ENCODE measurements around the gene ZFHX3.

The ZFHX3 gene

DNA sequence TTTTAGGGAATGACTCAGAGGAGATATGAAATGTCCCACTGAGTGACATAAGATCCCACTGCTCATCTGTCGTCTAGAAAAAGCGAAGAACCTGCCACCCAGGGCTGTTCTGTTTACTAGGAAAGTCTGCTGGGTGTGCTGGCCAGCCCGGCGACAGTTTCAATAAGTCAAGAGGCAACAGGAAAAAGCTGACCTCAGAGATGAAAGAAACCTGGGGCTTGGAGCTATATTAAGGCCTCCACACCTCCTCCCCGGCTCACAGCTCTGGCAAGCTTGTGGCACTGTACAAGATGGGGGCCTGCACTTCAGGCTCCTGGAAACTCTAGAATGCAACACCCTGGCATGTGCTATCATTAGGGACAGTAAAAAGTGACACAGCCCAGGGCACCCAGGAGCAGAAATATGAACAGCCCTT, 10.6 kb downstream of the ZFHX3 start:
- peak; percentile 59 for DNase-seq

GRCh38 chr16:73036074-73036826, 11.7 kb downstream of the ZFHX3 start:
- DNase-seq = no peak

DNA sequence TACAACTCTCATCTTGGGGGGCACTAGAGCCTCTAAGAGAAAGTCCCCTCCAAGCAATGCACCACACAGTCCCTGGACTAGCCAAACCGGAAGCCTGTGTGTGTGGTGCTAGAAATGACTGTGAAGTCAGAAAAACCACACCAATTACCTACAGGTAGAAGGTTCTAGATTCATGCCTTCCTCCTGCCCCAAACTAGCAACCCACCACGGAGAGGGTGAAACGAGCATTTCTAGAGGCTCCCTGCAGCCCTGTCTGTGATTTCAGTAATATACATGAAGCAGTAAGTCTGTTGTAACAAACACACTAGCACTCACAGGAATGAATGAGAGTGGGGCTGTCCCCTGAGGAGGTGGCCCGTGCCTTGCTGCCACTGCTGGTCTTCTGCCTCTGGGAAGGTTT, 13.6 kb downstream of the ZFHX3 start:
- DNase-seq = no peak

- no peak for DNase-seq
These were observed 14.5 kb downstream of the ZFHX3 start for GRCh38 chr16:73033271-73033998.

DNA sequence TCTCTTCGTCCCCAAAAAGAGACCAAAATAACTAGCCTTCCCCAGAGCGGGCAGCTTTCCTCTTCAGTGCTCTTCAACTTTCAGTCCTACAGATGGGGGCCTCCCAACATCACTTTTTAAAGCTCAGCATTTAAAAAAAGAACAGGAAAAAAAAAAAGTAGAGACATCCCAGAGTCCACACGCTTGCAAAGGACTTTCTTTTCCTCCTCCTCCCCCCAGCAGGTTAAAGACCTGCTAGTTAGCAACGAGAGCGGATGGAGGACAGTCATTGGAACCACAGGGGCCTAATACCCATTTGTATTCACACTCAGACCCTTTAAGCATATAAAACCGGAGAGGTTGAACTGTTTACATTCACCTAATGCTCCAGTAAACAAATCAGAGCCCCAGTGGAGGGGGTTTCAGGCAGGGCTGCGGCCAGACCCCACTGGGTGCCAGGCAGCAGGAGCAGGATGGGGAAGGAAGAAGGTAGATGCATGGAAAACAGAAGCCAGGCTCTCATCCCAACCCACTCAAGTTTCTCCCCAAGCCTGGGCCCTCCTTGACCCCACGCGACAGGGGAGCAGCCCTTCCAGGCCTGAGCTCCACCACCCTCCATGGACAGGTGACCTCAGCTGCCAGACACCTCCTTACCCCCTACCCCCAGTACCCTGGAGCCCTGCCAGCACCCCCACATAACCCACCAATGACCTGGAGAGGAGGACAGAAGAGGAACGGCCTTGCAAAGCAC, 15.2 kb downstream of the ZFHX3 start:
- no peak for DNase-seq

GRCh38 chr16:73031984-73032383, 15.9 kb downstream of the ZFHX3 start:
- DNase-seq = no peak

DNA sequence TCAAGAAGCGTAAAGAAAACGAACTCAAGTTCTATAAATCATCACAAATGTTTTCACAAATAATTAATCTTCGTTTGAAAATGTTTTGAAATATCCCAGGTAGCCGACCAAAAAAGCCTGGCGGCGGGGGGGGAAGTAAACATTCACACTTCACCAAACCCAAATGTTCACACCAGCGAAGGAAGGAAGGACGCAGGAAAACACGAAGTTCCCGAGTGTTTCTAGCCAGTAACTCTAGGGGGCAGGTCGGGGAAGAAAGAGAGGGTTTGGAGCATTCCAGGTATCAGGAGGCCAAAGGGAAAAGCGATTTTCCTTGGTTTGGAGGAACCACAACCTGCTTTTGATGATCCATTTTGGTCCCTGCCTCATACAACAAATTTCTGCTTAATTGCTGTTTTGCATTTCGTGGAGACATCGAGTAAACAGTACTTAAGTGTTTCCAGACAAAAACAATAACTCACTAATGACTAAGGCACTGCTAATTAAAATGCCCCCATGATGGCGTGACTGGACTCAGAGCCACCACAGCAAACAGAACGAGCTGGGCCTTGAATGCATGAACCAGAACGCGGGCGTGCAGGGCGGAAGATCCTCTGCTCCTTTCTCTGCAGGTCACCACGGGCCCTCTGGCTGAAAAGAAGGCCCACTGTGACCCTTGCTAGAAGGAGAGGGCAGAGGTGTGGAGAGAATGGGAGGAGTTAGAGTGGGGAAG, 16.6 kb downstream of the ZFHX3 start:
- no peak for DNase-seq

DNA sequence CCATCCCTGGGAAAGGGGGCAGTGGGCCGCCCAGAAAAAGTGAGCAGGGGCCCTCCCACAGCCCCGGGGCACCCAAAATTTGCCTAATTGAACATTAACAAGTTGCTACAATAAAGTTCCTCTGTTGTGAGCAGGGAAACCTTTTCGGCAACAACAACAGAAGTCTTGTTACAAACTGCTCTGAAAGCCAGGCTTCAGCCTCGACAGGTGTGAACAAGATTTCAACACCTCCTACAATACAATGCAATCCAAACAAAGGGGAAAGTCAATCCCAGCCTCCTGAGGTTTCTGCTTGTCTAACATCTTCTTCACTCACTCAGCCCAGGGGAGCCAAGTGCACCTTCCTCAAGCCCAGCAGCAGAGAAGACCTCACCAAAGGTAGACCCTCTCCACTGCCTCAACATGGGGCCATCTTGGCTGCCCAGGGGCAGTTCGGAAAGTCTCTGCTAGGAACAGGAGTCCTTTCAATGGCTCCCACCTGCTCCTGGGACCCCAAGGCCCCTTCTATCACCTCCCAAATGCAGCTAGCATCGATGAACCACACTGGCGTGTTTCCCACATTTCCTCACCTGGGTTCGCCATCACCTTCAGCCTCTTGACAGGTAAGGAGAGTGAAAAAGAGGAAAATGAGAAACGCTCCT, 19.1 kb downstream of the ZFHX3 start:
- DNase-seq = no peak

DNA sequence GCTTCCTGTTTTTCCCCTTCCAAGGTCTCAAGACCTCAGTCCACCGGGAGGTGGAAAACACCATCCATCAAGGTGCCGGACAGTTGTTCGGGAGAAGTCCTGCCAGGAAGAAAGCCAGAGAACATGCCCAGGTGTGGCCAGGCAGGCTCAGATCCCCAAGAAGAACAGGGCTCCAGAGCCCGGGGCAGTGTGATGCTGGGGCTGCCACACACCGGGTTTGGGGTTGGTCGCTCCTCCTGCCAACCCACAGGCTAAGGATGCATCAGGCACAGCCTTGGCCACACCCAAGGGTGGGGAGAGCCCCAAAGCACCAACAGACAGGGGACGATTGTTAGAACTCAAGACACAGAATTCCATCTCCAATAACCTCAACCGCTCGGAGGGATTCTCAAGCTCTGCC, 19.7 kb downstream of the ZFHX3 start:
- no peak for DNase-seq

DNA sequence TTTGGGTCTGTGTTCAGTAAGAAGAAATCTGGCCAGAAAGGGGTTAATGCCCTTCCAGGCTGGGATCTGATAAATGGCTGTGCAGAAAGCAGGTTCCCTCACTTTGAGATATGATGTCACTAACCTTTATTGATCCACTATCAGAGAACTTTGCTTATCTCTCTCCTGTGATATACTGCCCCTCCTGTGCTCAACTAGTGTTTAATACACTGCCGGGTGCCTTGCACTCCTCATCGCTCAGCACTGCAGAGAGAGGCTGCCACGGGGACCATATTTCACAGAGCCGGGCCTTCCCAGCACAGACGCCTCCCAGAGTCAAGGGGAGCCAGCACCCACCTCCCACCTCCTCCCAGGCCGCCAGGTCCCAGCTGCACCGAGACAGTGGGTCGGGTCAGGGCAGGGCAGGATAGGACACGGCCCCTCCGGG, 20.2 kb downstream of the ZFHX3 start:
- DNase-seq = no peak

DNA sequence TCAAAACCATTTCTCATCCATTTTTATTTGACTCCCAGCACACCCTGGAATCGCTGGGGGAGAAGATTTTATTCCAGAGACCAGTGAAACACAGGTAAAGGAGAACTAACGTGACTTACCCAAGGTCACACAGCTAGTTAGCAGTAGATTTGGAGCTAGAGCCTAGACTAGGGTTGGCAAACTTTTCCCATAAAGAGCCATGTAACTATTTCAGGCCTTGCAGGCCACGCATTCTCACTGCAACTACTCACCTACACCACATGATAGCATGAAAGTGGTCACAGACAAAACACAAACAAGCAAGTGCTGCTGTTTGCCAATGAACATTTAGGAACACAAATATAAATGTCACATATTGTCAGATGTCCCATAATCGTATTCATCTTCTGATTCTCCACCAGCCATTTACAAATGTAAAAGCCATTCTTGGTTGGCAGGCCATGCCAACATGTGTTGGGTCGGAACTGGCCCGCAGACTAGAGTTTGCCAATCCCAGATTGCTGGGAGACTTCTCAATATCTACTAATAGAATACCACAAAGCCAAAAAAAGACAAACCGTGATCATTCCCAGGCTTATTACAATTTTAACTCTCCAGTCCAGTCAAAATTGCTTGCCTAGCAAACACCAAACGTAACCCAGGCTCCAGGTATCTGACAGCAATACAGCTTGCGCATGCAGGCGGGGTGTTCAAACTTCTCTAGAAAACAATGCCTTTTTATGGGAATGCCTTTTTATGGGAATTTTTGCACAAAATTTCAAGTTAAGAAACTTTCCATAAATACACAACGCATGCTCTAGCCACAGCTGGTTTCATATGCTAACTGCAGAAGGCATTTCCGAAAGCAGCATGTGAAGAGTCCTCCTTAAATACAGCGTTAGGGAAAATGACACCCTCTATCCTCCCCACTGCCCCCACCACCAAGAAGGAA, 20.9 kb downstream of the ZFHX3 start:
- no peak for DNase-seq

DNA sequence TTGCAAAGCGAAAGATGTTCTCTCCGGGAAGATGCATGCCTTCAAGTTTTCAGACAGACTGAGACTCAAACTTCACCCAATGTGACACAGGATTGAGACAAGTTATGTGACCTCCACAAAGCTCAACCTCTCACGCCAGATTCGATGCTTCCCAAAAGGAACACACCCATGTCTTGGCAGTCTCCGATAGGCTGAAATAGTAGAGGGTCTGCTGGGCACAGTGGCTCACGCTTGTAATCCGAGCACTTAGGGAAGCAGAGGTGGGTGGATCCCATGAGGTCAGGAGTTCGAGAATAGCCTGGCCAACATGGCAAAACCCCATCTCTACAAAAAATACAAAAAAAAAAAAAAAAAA, 22.1 kb downstream of the ZFHX3 start:
- DNase-seq = no peak

GRCh38 chr16:73025151-73025855, 22.6 kb downstream of the ZFHX3 start:
- no peak for DNase-seq

- no peak for DNase-seq
These were observed 23.3 kb downstream of the ZFHX3 start for GRCh38 chr16:73024571-73025105.

DNA sequence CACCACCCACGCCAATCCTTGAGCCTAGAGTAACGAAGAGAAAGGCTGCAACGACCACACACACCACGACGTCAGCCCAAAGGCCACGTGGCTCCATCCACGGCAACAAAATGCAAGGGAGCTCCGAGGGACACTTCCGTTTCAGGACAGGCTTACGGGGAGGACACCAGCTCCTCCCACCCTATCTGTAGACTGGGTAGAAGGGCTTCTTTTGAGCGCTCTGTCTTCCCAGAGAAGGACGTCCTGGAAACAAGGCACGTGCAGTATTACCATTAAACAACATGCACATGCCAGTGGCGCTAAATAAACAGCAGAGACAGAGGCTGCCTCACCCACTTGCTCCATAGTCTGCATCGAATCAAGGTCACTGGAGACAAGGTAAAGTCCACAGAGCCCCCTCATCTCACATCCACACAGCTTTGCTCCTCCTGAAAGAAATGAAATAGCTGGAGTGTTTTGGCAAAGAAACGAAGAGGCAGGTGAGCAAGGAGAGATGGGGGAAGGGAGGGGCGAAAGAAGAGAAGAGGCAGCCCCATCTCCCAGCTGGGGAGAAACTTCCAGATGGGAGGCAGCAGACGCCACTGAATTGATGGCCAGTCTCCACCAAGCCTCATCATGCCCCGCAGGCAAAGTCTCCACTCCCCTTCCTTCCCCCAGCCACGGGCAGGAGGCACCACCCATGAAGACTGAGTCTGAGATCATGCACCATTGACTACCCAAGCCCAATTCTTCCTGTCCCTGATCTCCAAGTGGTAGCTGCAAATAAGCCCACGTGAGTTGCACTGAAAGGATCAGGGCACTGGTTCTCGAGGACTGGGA, 24.0 kb downstream of the ZFHX3 start:
- no peak for DNase-seq

GRCh38 chr16:73023320-73023719, 24.6 kb downstream of the ZFHX3 start:
- no peak for DNase-seq

- no peak for DNase-seq
These were observed 25.4 kb downstream of the ZFHX3 start for GRCh38 chr16:73022534-73022933.

GRCh38 chr16:73021866-73022495, 25.9 kb downstream of the ZFHX3 start:
- DNase-seq = peak; percentile 43

DNA sequence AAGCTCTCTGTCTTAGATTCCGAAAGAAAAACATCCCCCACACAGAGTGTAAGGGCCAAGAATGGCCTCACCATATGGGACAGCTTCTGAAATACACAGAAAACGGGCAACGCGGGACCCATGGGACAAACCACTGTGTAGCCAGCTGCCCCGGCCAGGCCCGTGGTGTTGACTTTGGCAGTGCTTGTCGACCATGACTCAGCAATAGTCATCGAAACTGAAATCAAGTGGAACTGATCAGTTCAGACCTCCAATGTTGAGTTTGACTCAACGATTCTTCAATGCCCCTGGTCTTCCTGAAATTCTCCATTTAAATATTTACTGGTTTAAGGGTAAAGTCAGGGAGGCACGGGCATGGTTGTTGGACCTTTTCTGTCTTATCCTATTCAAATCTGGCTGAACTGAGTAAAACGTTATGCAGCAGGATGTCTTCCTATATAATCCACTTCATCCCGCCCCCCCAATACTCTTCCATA, 27.5 kb downstream of the ZFHX3 start:
- peak; percentile 97 for DNase-seq

All from DMS53 (cell line).